Loucy (cell line): Measurements from ENCODE around the gene CACNA1H.

ENCODE experiments used
- H2AFZ ChIP-seq: fragments of 200-600 bp; sonication (generic); 2 replicates; pipeline ENCODE4 v1.6.0; 2016; ENCODE audit warnings: antibody characterized with exemption, mild to moderate bottlenecking, low read length, moderate library complexity
- H3F3A ChIP-seq: fragments of 200-600 bp; 2 replicates; pipeline ENCODE4 v1.6.0; 2016; ENCODE audit warnings: antibody characterized with exemption, low read depth, mild to moderate bottlenecking
- H3K27me3 ChIP-seq: fragments of 200-600 bp; sonication (generic); 2 replicates; pipeline ENCODE4 v1.6.1; 2014; ENCODE audit warnings: low read length, mild to moderate bottlenecking; ENCODE audit not compliant: insufficient read depth, poor library complexity, severe bottlenecking
- H3K36me3 ChIP-seq: fragments of 200-600 bp; sonication (generic); 2 replicates; pipeline ENCODE4 v1.6.1; 2016; ENCODE audit warnings: low read length; ENCODE audit not compliant: insufficient read depth
- H3K4me1 ChIP-seq: fragments of 200-600 bp; sonication (generic); 2 replicates; pipeline ENCODE4 v1.5.1; 2014; ENCODE audit warnings: low read length, mild to moderate bottlenecking; ENCODE audit not compliant: insufficient read depth, poor library complexity, severe bottlenecking
- H3K4me2 ChIP-seq: fragments of 200-600 bp; sonication (generic); 2 replicates; pipeline ENCODE4 v1.6.0; 2014; ENCODE audit warnings: antibody characterized with exemption, low read length, low read depth, mild to moderate bottlenecking; ENCODE audit not compliant: poor library complexity, severe bottlenecking
- H3K4me3 ChIP-seq: fragments of 200-600 bp; sonication (generic); 2 replicates; pipeline ENCODE4 v1.5.1; 2014; ENCODE audit warnings: low read length, mild to moderate bottlenecking, mixed read lengths; ENCODE audit not compliant: poor library complexity, severe bottlenecking
- H3K79me2 ChIP-seq: fragments of 200-600 bp; sonication (generic); 2 replicates; pipeline ENCODE4 v1.6.1; 2014; ENCODE audit warnings: low read length; ENCODE audit not compliant: insufficient read depth
- H3K9ac ChIP-seq: fragments of 200-600 bp; sonication (generic); 2 replicates; pipeline ENCODE4 v1.6.0; 2014; ENCODE audit warnings: mild to moderate bottlenecking, low read depth, low read length, moderate library complexity; ENCODE audit not compliant: poor library complexity, severe bottlenecking
- H3K9me2 ChIP-seq: fragments of 200-600 bp; sonication (generic); replicated peaks from 2 replicates; pipeline ENCODE4 v1.6.1; 2016; ENCODE audit warnings: low read depth, low read length, mixed read lengths
- H3K9me3 ChIP-seq: fragments of 200-600 bp; sonication (generic); 2 replicates; pipeline ENCODE4 v1.6.1; 2014; ENCODE audit warnings: mild to moderate bottlenecking, antibody characterized with exemption, low read length, low read depth; ENCODE audit not compliant: insufficient read depth
- H4K20me1 ChIP-seq: fragments of 200-600 bp; sonication (generic); 2 replicates; pipeline ENCODE4 v1.6.0; 2014; ENCODE audit warnings: antibody characterized with exemption, low read length, mild to moderate bottlenecking; ENCODE audit not compliant: insufficient read depth, poor library complexity, severe bottlenecking
- EZH2phosphoT487 ChIP-seq: fragments of 200-600 bp; IDR thresholded peaks from 2 replicates; pipeline ENCODE4 v1.6.1; 2018; ENCODE audit warnings: antibody characterized with exemption, mild to moderate bottlenecking, moderate library complexity, borderline replicate concordance
- TF ChIP-seq, protein P1 (sequence below): fragments of 200-600 bp; sonication (generic); conservative IDR thresholded peaks from 2 replicates; pipeline ENCODE4 v1.5.1; 2014; ENCODE audit warnings: mild to moderate bottlenecking, antibody characterized with exemption, low read length

The CACNA1H gene

DNA sequence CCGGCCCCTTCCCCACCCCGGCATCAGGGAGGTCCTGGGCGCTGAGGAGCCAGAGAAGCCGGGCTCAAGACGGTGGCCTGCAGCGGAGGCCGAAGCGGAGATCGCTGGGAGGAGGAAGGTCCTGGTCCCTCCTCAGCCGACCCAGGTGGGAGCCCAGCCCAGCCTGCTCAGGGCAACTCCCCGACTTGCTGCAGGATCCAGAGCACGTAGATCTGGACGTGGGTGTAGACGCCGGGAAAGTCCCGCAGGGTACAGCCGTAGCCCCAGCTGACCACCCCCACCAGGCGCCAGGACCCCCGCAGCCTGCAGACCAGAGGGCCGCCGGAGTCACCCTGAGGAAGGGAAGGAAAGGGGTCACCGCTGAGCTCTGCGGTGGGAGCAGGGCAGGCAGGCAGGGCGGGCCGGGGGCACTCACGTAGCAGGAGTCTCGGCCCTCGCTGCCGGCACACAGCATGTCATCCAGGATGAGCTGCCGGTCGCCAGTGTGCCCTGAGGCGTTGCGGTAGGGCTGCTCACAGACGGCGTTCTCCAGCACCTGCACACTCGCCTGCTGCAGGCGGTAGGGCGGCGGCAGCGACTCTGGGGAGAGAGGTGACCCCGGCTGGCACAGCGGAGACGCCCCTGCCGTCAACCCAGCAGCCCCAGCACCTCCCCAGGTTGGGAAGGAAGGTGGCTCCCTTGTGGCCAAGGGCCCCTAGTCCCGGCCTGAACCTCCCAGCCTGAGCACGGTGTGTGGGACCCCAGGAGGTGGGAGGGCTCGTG lies 108.4 kb downstream of the CACNA1H start:
- H3K4me2 ChIP-seq: no peak overlapping the region

DNA sequence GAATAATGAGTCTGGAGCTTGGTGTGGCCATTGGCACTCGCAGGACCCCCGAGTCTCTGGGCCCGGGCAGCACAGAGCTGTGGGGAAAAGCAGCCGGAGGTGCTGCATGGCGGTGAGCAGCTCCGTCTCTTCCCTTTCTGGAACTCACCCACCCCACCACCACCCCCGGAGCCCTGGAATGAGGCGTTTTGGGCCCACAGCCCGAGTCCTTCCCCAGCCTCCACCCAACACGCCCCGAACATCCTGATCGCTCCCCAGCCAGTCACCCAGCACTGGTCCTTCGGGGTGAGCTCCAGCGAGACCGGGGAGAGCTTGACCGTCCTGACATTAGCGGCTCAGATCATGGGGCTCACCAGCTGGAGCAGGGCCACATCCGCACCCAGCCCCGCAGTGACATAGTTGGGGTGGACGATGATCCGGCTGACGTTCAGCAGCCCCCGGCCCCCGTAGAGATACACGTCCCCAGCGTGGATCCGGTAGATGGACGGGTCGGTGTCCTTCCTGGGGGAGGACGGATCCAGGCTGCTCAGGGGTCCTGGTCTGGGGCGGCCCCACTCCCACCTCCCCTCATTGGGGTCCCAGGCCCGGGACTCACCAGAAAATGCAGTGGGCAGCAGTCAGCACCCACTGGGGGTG lies 109.4 kb downstream of the CACNA1H start:
- no peaks in the 10 kb centered on the region for H3K4me1 ChIP-seq
- no peaks in the 10 kb centered on the region for H3K9me2 ChIP-seq
- no peak for TF ChIP-seq EZH2phosphoT487
- TF ChIP-seq, protein P1, sequence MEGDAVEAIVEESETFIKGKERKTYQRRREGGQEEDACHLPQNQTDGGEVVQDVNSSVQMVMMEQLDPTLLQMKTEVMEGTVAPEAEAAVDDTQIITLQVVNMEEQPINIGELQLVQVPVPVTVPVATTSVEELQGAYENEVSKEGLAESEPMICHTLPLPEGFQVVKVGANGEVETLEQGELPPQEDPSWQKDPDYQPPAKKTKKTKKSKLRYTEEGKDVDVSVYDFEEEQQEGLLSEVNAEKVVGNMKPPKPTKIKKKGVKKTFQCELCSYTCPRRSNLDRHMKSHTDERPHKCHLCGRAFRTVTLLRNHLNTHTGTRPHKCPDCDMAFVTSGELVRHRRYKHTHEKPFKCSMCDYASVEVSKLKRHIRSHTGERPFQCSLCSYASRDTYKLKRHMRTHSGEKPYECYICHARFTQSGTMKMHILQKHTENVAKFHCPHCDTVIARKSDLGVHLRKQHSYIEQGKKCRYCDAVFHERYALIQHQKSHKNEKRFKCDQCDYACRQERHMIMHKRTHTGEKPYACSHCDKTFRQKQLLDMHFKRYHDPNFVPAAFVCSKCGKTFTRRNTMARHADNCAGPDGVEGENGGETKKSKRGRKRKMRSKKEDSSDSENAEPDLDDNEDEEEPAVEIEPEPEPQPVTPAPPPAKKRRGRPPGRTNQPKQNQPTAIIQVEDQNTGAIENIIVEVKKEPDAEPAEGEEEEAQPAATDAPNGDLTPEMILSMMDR: no peak
- no peaks in the 10 kb centered on the region for H3K9me3 ChIP-seq
- H3K4me3 ChIP-seq: no peak overlapping the region
- no peaks in the 10 kb centered on the region for H3K36me3 ChIP-seq
- H4K20me1 ChIP-seq: no peaks in the 10 kb centered on the region
- no peaks in the 10 kb centered on the region for H3K79me2 ChIP-seq
- no peaks in the 10 kb centered on the region for H3K27me3 ChIP-seq
- H2AFZ ChIP-seq: no peak overlapping the region
- no peaks in the 10 kb centered on the region for H3F3A ChIP-seq
- no peak overlapping the region for H3K9ac ChIP-seq
- no peak overlapping the region for H3K4me2 ChIP-seq

More for the DNA sequence above, 108.4 kb downstream of the CACNA1H start:
- Histone ChIP-seq H4K20me1 (no peaks in the 10 kb centered on the region), H3K27me3 (no peaks in the 10 kb centered on the region), H3K4me1 (no peaks in the 10 kb centered on the region), H3K4me3 (no peak overlapping the region), H2AFZ (no peak overlapping the region), H3K9me3 (no peaks in the 10 kb centered on the region), H3F3A (no peaks in the 10 kb centered on the region), H3K9me2 (no peaks in the 10 kb centered on the region), H3K9ac (no peak overlapping the region), H3K36me3 (no peaks in the 10 kb centered on the region), H3K79me2 (no peaks in the 10 kb centered on the region)
- TF ChIP-seq, protein P1: no peak
- TF ChIP-seq EZH2phosphoT487: no peak

DNA sequence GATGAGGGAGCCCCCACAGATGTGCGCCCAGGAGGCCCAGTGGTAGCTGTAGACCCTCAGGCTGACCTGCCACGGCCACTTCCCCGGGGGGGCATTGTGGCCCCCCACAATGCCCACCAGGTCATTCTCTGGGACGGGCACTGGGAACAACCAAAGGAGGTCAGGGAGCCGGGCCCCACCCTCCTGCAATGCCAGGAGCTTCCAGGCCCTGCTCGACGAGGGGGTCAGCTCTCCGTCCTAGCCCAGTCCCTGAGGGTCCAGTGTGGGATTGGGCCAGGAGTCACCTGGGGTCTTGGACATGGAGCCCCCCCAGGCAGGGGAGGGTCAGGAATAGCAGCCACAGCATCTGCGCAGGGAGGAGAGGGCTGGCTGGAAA lies 109.9 kb downstream of the CACNA1H start:
- Histone ChIP-seq H3K4me2 (no peak overlapping the region), H2AFZ (no peak overlapping the region), H3K79me2 (no peaks in the 10 kb centered on the region), H3K9ac (no peak overlapping the region), H3F3A (no peaks in the 10 kb centered on the region), H4K20me1 (no peaks in the 10 kb centered on the region), H3K36me3 (no peaks in the 10 kb centered on the region), H3K9me2 (no peaks in the 10 kb centered on the region), H3K27me3 (no peaks in the 10 kb centered on the region), H3K4me3 (no peak overlapping the region), H3K9me3 (no peaks in the 10 kb centered on the region), H3K4me1 (no peaks in the 10 kb centered on the region)
- TF ChIP-seq, protein P1: no peak
- no peak for TF ChIP-seq EZH2phosphoT487
